Neural cell (in vitro differentiated cells): ENCODE results near the gene DDX47. TPM values are rescaled to one million over a fixed set of nuclear protein-coding genes. Genes with fewer than 3 reads are reported as not detected.

Source experiments
- H2AFZ ChIP-seq: fragments of 200-600, 300-800 bp; sonication (generic), shearing (Covaris generic); 2 replicates; pipeline ENCODE4 v1.6.0; 2014; ENCODE audit warnings: low read depth, mild to moderate bottlenecking, antibody characterized with exemption, low read length, moderate library complexity
- H3F3A ChIP-seq: fragments of 200-600 bp; shearing (Covaris generic); 2 replicates; pipeline ENCODE4 v1.6.1; 2016; ENCODE audit warnings: mild to moderate bottlenecking, moderate library complexity, mixed read lengths, antibody characterized with exemption, low read length; ENCODE audit not compliant: insufficient read depth, poor library complexity, severe bottlenecking
- H3K27ac ChIP-seq: fragments of 200-600, 300-800 bp; sonication (generic), shearing (Covaris generic); 2 replicates; pipeline ENCODE4 v1.5.1; 2014; ENCODE audit warnings: mild to moderate bottlenecking, low read length, moderate library complexity
- H3K27me3 ChIP-seq: fragments of 300-800, 200-600 bp; sonication (generic), shearing (Covaris generic); 2 replicates; pipeline ENCODE4 v1.6.0; 2014; ENCODE audit warnings: mild to moderate bottlenecking, low read depth, low read length, moderate library complexity; ENCODE audit not compliant: insufficient read depth
- H3K36me3 ChIP-seq: fragments of 300-800, 200-600 bp; sonication (generic), shearing (Covaris generic); 2 replicates; pipeline ENCODE4 v1.5.1; 2014; ENCODE audit warnings: mild to moderate bottlenecking, antibody characterized with exemption, low read length, moderate library complexity; ENCODE audit not compliant: insufficient read depth
- H3K4me2 ChIP-seq: fragments of 300-800, 200-600 bp; sonication (generic), shearing (Covaris generic); 2 replicates; pipeline ENCODE4 v1.6.0; 2014; ENCODE audit warnings: mild to moderate bottlenecking, low read length
- H3K4me3 ChIP-seq: fragments of 300-800, 200-600 bp; sonication (generic), shearing (Covaris generic); 2 replicates; pipeline ENCODE4 v1.5.1; 2014; ENCODE audit warnings: mild to moderate bottlenecking, low read length, moderate library complexity
- H3K79me2 ChIP-seq: fragments of 200-600 bp; shearing (Covaris generic); replicated peaks from 2 replicates; pipeline ENCODE4 v1.6.0; 2014; ENCODE audit warnings: mild to moderate bottlenecking, low read length, moderate library complexity; ENCODE audit not compliant: insufficient read depth
- H3K9ac ChIP-seq: fragments of 300-800, 200-600 bp; sonication (generic), shearing (Covaris generic); 2 replicates; pipeline ENCODE4 v1.6.1; 2016; ENCODE audit warnings: mild to moderate bottlenecking, low read length, mixed read lengths
- H3K9me2 ChIP-seq: fragments of 200-600 bp; shearing (Covaris generic); 2 replicates; pipeline ENCODE4 v1.6.1; 2016; ENCODE audit warnings: mild to moderate bottlenecking, low read length, mixed read lengths; ENCODE audit not compliant: insufficient read depth
- H3K9me3 ChIP-seq: fragments of 200-600, 300-800 bp; sonication (generic), shearing (Covaris generic); 2 replicates; pipeline ENCODE4 v1.6.1; 2016; ENCODE audit warnings: mild to moderate bottlenecking, mixed run types, low read length, moderate library complexity, mixed read lengths
- H4K20me1 ChIP-seq: fragments of 200-600 bp; shearing (Covaris generic); 2 replicates; pipeline ENCODE4 v1.6.1; 2016; ENCODE audit warnings: mild to moderate bottlenecking, mixed run types; ENCODE audit not compliant: insufficient read depth
- CTCF ChIP-seq: fragments of 450-650 bp; IDR thresholded peaks from 2 replicates; pipeline ENCODE4 v1.5.1; 2014; ENCODE audit warnings: antibody characterized with exemption, mild to moderate bottlenecking, moderate library complexity; ENCODE audit not compliant: poor library complexity, severe bottlenecking
- EP300 ChIP-seq: fragments of 450-650 bp; conservative IDR thresholded peaks from 2 replicates; pipeline ENCODE4 v1.6.1; 2014; ENCODE audit warnings: antibody characterized with exemption, mild to moderate bottlenecking, moderate library complexity; ENCODE audit not compliant: poor library complexity, severe bottlenecking
- EZH2 ChIP-seq: fragments of 200-600, 300-800 bp; shearing (Covaris generic), sonication (generic); IDR thresholded peaks from 2 replicates; pipeline ENCODE4 v1.6.1; 2014; ENCODE audit warnings: antibody characterized with exemption, low read length, borderline replicate concordance, mild to moderate bottlenecking; ENCODE audit not compliant: insufficient read depth, poor library complexity, severe bottlenecking
- MXI1 ChIP-seq: fragments of 450-650 bp; conservative IDR thresholded peaks from 2 replicates; pipeline ENCODE4 v1.6.1; 2014; ENCODE audit warnings: antibody characterized with exemption, mild to moderate bottlenecking; ENCODE audit not compliant: poor library complexity, severe bottlenecking
- POLR2AphosphoS5 ChIP-seq: IDR thresholded peaks from 2 replicates; pipeline ENCODE4 v1.6.1; 2012
- RAD21 ChIP-seq: fragments of 450-650 bp; conservative IDR thresholded peaks from 2 replicates; pipeline ENCODE4 v1.6.1; 2014; ENCODE audit warnings: antibody characterized with exemption, mild to moderate bottlenecking, moderate library complexity
- REST ChIP-seq: IDR thresholded peaks from 2 replicates; pipeline ENCODE4 v1.6.1; 2012; ENCODE audit warnings: borderline replicate concordance
- SMC3 ChIP-seq: fragments of 450-650 bp; conservative IDR thresholded peaks from 2 replicates; pipeline ENCODE4 v1.6.1; 2014; ENCODE audit warnings: antibody characterized with exemption, mild to moderate bottlenecking, moderate library complexity; ENCODE audit not compliant: poor library complexity
- TAF1 ChIP-seq: IDR thresholded peaks from 2 replicates; pipeline ENCODE4 v1.6.1; 2012; ENCODE audit warnings: low read depth
- polyA plus RNA-seq: library from polyadenylated mRNA; depleted of rRNA; stranded (reverse); fragments of >200 nt; gene quantifications from 2 replicates; pipeline ENCODE4 v1.2.3, GENCODE V29; 2014

DDX47 gene
- polyA plus RNA-seq, 1 donor from 2014 or later: 97.6 TPM

GRCh38 chr12:12835378-12836146, 22.4 kb downstream of the DDX47 start:
- Histone ChIP-seq H3K9me3 (no peaks in the 10 kb centered on the region), H3K4me2 (no peak overlapping the region), H3K27me3 (no peaks in the 10 kb centered on the region), H2AFZ (no peak overlapping the region), H3K79me2 (no peaks in the 10 kb centered on the region), H3K36me3 (no peaks in the 10 kb centered on the region), H3K27ac (no peak overlapping the region), H4K20me1 (no peaks in the 10 kb centered on the region), H3F3A (no peaks in the 10 kb centered on the region), H3K9ac (no peak overlapping the region), H3K4me3 (no peak overlapping the region), H3K9me2 (no peaks in the 10 kb centered on the region)
- TF ChIP-seq REST: no peak
- no peak for TF ChIP-seq MXI1
- no peak for TF ChIP-seq CTCF
- TF ChIP-seq TAF1: no peak

- Histone ChIP-seq H3F3A (no peaks in the 10 kb centered on the region), H3K4me2 (no peak overlapping the region), H3K36me3 (no peaks in the 10 kb centered on the region), H4K20me1 (no peaks in the 10 kb centered on the region), H3K27me3 (no peaks in the 10 kb centered on the region), H3K9me3 (no peaks in the 10 kb centered on the region), H3K9me2 (no peaks in the 10 kb centered on the region), H3K79me2 (no peaks in the 10 kb centered on the region), H3K4me3 (no peak overlapping the region), H3K9ac (no peak overlapping the region), H2AFZ (no peak overlapping the region), H3K27ac (no peak overlapping the region)
- TF ChIP-seq TAF1 (no peak), MXI1 (no peak), EP300 (no peak), SMC3 (no peak), CTCF (no peak), REST (no peak), RAD21 (no peak), EZH2 (no peak), POLR2AphosphoS5 (no peak)
Measured at GRCh38 chr12:12836571-12836970, 23.4 kb downstream of the DDX47 start.
